Loucy (cell line): ENCODE results near the gene IL17C.

Experiments used
- CTCF ChIP-seq: fragments of 200-600 bp; sonication (generic); conservative IDR thresholded peaks from 2 replicates; pipeline ENCODE4 v1.5.1; 2014; ENCODE audit warnings: mild to moderate bottlenecking, antibody characterized with exemption, low read length
- EZH2phosphoT487 ChIP-seq: fragments of 200-600 bp; IDR thresholded peaks from 2 replicates; pipeline ENCODE4 v1.6.1; 2018; ENCODE audit warnings: antibody characterized with exemption, mild to moderate bottlenecking, moderate library complexity, borderline replicate concordance

GRCh38 chr16:88649924-88650748, 11.8 kb downstream of the IL17C start:
- TF ChIP-seq CTCF = no peak
- TF ChIP-seq EZH2phosphoT487 = no peak
